ENCODE measurements around the gene PJA1.

Gene PJA1

GRCh38 chrX:69142788-69143469, 22.3 kb downstream of the PJA1 start:
- no peak for DNase-seq (ENCODE audit: low spot score)

- DNase-seq (ENCODE audit: low spot score): no peak
These were observed 24.4 kb downstream of the PJA1 start for GRCh38 chrX:69140837-69141236.

GRCh38 chrX:69139516-69139915, 25.7 kb downstream of the PJA1 start:
- no peak for DNase-seq (ENCODE audit: low spot score)

- no peak for DNase-seq (ENCODE audit: low spot score)
These were observed 26.7 kb downstream of the PJA1 start for GRCh38 chrX:69138512-69138911.

GRCh38 chrX:69138118-69138390, 27.2 kb downstream of the PJA1 start:
- no peak for DNase-seq (ENCODE audit: low spot score)

- no peak for DNase-seq (ENCODE audit: low spot score)
These were observed 27.7 kb downstream of the PJA1 start for GRCh38 chrX:69137371-69138117.

GRCh38 chrX:69136546-69137331, 28.5 kb downstream of the PJA1 start:
- no peak for DNase-seq (ENCODE audit: low spot score)

GRCh38 chrX:69133921-69134542, 31.2 kb downstream of the PJA1 start:
- peak; percentile 18 for DNase-seq (ENCODE audit: low spot score)

GRCh38 chrX:69131886-69132285, 33.4 kb downstream of the PJA1 start:
- DNase-seq (ENCODE audit: low spot score): no peak

- no peak for DNase-seq (ENCODE audit: low spot score)
These were observed 34.8 kb downstream of the PJA1 start for GRCh38 chrX:69130439-69130838.

- DNase-seq (ENCODE audit: low spot score): no peak
These were observed 36.7 kb downstream of the PJA1 start for GRCh38 chrX:69128588-69128987.

- DNase-seq (ENCODE audit: low spot score): no peak
These were observed 37.8 kb downstream of the PJA1 start for GRCh38 chrX:69127466-69127865.

GRCh38 chrX:69126642-69127041, 38.6 kb downstream of the PJA1 start:
- DNase-seq (ENCODE audit: low spot score): no peak

- DNase-seq (ENCODE audit: low spot score): no peak
These were observed 40.2 kb downstream of the PJA1 start for GRCh38 chrX:69125094-69125493.

GRCh38 chrX:69124108-69124507, 41.1 kb downstream of the PJA1 start:
- DNase-seq (ENCODE audit: low spot score): no peak

GRCh38 chrX:69123481-69123880, 41.8 kb downstream of the PJA1 start:
- DNase-seq (ENCODE audit: low spot score): no peak

GRCh38 chrX:69121321-69122000, 43.8 kb downstream of the PJA1 start:
- no peak for DNase-seq (ENCODE audit: low spot score)

GRCh38 chrX:69120476-69120875, 44.8 kb downstream of the PJA1 start:
- DNase-seq (ENCODE audit: low spot score): no peak

GRCh38 chrX:69119122-69119521, 46.1 kb downstream of the PJA1 start:
- no peak for DNase-seq (ENCODE audit: low spot score)

- no peak for DNase-seq (ENCODE audit: low spot score)
These were observed 47.3 kb downstream of the PJA1 start for GRCh38 chrX:69117876-69118526.

GRCh38 chrX:69116077-69116476, 49.2 kb downstream of the PJA1 start:
- no peak for DNase-seq (ENCODE audit: low spot score)

GRCh38 chrX:69113723-69114122, 51.5 kb downstream of the PJA1 start:
- DNase-seq (ENCODE audit: low spot score): no peak
